ENCODE data around the gene ZNF768.
"Not testable (repeated sequence)": the region's sequence is repeated elsewhere in the genome, so short reads cannot be mapped to it uniquely, and the experiment has no call there.

ZNF768 gene

GRCh38 chr16:30509081-30509765 lies 17.1 kb downstream of the ZNF768 start:
- DNase-seq: no peak

DNA sequence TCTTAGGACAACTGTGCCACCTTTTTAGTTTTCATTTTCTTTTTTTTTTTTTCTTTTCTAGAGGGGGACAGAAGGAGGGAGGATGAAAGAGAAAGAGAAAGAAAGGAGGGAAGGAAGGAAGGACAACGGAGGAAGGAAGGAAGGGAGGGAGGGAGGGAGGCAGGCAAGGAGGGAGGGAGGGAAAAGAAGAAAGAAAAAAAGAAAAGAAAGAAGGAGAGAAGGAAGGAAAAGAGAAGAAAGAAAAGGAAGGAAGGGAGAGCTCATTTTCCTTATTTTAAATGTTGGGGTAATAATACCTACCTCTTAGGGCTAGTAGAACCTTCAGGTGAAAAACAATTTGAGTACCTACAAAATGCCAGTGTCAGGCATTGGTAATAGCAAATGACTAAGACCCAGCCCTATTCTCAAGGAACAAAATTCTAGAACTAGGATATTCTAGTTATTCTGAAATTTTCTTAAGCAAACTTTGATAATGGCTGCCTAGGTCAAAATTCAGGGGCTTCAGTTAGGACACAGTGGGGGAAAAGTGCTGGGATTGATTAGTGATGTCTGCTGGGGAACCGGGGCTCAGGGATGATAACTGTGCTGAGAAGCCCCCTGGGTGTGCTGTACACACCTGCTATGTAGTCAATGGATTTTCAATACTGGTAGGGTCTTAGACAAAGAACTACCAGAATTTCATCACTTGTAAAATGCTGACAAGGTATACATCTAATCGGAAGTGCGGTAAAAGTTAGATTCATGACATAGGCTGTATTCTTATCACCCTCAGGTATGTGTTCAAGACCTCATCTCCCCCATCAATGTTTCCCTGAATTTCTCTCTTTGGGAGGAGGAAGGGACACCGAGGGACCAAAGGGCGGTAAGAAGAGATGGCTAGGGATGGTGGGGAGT lies 22.7 kb downstream of the ZNF768 start:
- no peak for DNase-seq

DNA sequence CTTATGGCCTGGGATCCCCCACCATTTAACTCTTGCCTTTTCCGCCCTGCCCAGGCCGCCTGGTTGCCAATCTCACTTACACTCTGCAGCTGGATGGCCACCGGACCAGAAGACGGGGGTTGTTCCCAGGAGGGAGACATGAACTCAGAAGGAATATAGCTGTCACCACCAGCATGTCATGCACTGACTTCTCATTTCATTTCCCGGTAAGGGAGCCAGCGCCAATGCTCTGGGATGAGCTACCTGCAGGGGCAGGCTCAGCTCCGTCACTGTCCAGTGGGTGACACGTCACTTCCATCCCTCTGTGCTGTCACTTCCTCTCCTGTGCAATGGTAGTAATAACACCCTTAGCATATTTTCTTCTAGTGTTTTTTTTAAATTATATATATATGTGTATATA lies 27.1 kb downstream of the ZNF768 start:
- no peak for DNase-seq

GRCh38 chr16:30494709-30495108 lies 31.7 kb downstream of the ZNF768 start:
- no peak for DNase-seq

GRCh38 chr16:30493941-30494488 lies 32.4 kb downstream of the ZNF768 start:
- no peak for DNase-seq

DNA sequence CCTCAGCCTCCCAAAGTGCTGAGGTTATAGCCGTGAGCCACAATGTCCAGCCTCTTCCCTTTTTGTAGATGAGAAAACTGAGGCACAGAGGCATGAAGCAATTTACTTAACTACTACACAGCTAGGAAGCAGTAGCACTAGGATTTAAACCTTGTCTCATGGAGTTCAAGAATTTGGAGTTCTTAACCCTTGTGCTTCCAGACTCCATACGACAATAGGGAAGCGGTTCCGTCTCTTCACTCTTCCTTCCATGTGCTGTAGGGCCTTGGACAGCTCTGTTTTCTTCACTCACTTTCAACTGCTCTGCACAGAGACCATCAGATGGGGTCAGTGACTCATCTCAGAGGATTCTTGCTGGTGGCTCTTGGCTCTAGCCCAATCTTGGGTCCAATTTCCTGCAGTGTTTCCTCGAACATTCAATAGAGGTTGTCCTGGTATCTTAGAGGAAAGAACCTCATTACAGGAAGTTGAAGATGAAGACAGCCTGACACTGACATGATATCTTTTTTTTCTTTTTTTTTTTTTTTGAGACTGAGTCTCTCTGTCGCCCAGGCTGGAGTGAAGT lies 34.5 kb downstream of the ZNF768 start:
- DNase-seq: peak; percentile 20

- DNase-seq: no peak
Observed at GRCh38 chr16:30491229-30491628, 35.1 kb downstream of the ZNF768 start.

DNA sequence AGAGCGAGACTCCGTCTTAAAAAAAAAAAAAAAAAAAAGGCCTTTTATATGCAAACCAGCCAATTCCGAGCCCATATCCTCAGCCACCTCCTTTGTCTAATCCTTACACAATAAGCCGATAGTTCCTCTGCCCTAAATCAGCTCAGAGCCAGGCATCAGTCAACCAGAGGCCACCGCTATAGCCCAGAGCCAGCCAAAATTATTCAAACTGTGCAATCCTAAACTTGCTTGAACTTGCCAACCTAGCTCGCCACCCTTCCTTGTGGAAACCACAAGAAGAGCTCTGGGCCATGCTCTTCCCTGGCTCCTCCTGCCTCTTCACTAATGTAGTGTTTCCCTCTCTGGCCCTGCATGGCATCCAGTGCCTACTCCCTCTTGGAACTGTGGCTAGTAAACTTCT lies 36.2 kb downstream of the ZNF768 start:
- no peak for DNase-seq

DNA sequence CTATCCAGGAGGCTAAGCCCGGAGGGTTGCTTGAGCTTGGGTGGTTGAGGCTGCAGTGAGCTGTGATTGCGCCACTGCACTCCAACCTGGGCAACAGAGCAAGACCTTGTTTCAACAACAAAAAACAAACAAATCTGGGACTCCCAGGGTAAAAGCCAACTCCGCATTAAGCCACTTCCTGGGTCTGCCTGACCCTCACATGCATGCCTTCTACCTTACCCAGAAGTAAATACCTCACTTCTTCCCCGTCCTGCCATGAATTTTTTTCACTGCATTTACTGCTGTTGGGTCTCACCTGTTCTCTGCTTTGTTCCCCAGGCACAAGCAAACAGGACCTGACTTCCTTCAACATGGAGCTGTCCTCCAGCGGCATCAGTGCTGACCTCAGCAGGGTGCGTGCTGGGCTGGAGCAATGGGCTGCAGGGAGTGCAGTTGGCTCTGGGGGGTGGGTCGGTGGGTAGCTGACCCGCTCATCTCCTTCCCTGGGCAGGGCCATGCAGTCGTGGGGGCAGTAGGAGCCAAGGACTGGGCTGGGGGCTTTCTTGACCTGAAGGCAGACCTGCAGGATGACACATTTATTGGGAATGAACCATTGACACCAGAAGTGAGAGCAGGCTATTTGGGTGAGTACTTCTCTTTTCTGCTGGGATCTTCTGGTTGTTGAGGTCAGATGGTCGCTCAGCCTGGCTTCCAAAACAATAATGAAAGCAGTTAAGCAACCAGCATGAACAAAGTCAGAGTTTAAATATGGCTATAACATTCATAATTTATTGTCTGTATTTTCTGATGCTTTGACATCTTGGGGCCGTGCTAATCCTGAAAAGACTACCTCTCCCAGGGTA lies 37.4 kb downstream of the ZNF768 start:
- DNase-seq: no peak

DNA sequence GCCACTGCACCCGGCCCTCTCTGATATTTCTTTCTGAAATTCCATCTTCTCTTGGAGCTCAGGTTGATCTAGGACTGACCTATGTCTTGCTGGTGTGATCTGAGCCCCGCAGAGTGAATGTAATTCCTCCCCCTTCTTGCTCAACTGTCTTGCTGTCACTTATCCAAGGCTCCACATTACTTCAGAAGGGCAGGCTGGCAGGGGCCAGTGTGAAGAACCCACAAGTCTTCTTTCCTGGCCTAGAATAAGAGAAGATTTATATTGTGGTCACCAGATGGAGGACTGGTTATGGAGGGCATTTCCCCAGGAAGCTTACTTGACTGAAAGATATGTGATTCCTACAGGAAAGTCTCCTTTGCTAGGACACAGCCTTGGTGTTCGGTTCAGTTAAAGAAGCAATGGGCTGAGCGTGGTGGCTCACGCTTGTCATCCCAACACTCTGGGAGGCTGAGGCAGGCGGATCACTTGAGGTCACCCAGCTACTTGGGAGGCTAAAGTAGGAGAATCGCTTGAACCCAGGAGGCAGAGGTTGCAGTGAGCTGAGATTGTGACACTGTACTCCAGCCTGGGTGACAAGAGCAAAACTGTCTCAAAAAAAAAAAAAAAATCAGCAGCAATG lies 40.4 kb downstream of the ZNF768 start:
- DNase-seq: no peak

GRCh38 chr16:30484887-30485286 lies 41.5 kb downstream of the ZNF768 start:
- no peak for DNase-seq

GRCh38 chr16:30482366-30482765 lies 44.0 kb downstream of the ZNF768 start:
- DNase-seq: no peak

DNA sequence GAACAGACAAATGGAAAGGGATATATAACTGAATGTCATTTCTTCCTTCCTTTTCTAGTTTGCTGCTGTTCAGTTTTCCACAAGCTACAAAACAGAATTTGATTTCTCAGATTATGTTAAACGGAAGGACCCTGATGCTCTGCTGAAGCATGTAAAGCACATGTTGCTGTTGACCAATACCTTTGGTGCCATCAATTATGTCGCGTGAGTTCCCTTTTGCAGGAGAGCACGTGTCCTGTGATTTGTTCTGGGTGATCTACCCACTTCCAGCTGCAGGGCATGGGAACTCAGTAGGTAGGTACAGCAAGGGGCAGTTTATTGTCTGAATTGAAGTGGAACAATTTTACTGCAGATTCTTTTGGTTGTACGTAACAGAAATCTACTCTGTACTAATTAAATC lies 45.0 kb downstream of the ZNF768 start:
- DNase-seq: no peak

- DNase-seq: no peak
Observed at GRCh38 chr16:30478766-30479478, 47.4 kb downstream of the ZNF768 start.

- not testable (repeated sequence) for DNase-seq
Observed at GRCh38 chr16:30477773-30478172, 48.6 kb downstream of the ZNF768 start.

DNA sequence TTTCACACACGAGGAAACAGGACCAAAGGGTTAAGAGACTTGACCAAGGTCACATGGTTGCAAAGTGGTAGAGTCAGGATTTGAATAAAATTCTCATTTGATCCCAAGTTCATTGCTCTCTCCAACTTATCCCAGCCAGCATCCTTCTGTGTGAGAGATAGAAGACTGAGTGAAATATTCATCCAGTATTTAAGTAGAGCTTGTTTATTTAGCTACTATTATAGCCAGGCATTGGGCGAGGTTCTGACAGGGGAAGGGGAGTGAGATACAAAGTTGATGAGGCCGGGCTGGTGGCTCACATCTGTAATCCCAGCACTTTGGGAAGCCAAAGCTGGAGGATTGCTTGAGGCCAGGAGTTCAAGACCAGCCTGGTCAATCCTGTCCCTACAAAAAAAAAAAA lies 49.4 kb downstream of the ZNF768 start:
- DNase-seq: no peak

- no peak for DNase-seq
Observed at GRCh38 chr16:30474684-30475083, 51.7 kb downstream of the ZNF768 start.

GRCh38 chr16:30474074-30474452 lies 52.3 kb downstream of the ZNF768 start:
- DNase-seq: no peak

Measured in activated CD4-positive, alpha-beta T cell treated with anti-CD3 and anti-CD28 coated beads, Interleukin-2, Interleukin-6, amounts not matched to agents 100 ng/mL and 50 ng/mL, durations not matched to agents 16 hours and 8 hours (primary cell).